ENCODE measurements around the gene CADPS2.

DNA sequence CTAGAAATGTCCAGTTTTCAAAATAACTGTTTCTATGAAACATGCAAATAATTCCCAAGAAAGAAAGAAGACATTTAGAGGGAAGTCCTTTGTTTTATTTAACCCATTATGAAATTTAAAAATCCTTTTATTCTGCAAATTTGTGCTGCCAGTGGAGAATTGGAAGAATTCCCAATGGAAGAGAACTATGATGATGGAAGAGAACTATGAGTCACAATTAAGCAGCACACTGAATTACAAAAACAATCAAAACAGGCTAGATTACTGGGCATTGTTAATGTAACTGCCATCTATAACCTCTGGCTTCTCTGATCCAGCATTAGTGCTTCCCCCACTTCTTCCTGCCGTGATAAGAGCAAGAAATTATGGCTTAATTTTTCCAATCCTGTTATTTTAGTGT lies 455.6 kb downstream of the CADPS2 start:
- TF ChIP-seq ZBTB7A (IDR thresholded peaks at IDR 0.05; ENCODE audit: low read depth) = no peak
- TF ChIP-seq, protein P1, sequence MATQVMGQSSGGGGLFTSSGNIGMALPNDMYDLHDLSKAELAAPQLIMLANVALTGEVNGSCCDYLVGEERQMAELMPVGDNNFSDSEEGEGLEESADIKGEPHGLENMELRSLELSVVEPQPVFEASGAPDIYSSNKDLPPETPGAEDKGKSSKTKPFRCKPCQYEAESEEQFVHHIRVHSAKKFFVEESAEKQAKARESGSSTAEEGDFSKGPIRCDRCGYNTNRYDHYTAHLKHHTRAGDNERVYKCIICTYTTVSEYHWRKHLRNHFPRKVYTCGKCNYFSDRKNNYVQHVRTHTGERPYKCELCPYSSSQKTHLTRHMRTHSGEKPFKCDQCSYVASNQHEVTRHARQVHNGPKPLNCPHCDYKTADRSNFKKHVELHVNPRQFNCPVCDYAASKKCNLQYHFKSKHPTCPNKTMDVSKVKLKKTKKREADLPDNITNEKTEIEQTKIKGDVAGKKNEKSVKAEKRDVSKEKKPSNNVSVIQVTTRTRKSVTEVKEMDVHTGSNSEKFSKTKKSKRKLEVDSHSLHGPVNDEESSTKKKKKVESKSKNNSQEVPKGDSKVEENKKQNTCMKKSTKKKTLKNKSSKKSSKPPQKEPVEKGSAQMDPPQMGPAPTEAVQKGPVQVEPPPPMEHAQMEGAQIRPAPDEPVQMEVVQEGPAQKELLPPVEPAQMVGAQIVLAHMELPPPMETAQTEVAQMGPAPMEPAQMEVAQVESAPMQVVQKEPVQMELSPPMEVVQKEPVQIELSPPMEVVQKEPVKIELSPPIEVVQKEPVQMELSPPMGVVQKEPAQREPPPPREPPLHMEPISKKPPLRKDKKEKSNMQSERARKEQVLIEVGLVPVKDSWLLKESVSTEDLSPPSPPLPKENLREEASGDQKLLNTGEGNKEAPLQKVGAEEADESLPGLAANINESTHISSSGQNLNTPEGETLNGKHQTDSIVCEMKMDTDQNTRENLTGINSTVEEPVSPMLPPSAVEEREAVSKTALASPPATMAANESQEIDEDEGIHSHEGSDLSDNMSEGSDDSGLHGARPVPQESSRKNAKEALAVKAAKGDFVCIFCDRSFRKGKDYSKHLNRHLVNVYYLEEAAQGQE (IDR thresholded peaks at IDR 0.05; ENCODE audit: low read depth) = no peak
- no peak for TF ChIP-seq TCF12 (IDR thresholded peaks at IDR 0.05; ENCODE audit: low read depth)
- TF ChIP-seq, protein P2, sequence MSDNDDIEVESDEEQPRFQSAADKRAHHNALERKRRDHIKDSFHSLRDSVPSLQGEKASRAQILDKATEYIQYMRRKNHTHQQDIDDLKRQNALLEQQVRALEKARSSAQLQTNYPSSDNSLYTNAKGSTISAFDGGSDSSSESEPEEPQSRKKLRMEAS (IDR thresholded peaks at IDR 0.05) = no peak
